Esophagus muscularis mucosa (tissue), 4 donors: ENCODE data around the gene PGBD5.

Experiments used
- CTCF ChIP-seq, 3 experiments: fragments of 200-600 bp in 2 of 3; fragments of 450-650 bp in 1 of 3; sonication (generic) in 2 of 3; IDR thresholded peaks; one replicate each; pipeline ENCODE4 v1.5.1; 2017 to 2019; ENCODE audit warnings: antibody characterized with exemption in 3 of 3, mild to moderate bottlenecking in 2 of 3, moderate library complexity in 1 of 3
- EP300 ChIP-seq: sonication (generic); formaldehyde crosslinking; IDR thresholded peaks from one replicate; pipeline ENCODE4 v1.6.1; 2017; ENCODE audit warnings: antibody characterized with exemption
- POLR2A ChIP-seq: fragments of 450-650 bp; IDR thresholded peaks from one replicate; pipeline ENCODE4 v1.6.1; 2017; ENCODE audit warnings: antibody characterized with exemption, moderate library complexity, mild to moderate bottlenecking, low read depth

GRCh38 chr1:230371923-230372703, 54.0 kb downstream of the PGBD5 start:
- TF ChIP-seq CTCF (IDR thresholded peaks at IDR 0.05) (no peak), EP300 (no peak), POLR2A (no peak)
